Stimulated activated CD8-positive, alpha-beta memory T cell treated with anti-CD3 and anti-CD28 coated beads, Interleukin-12 subunit alpha, Interleukin-12 subunit beta, amount 100 ng/mL, for 24 hours (primary cell): ENCODE results near the gene ATP2A1.
"Not testable (repeated sequence)": the region's sequence is repeated elsewhere in the genome, so short reads cannot be mapped to it uniquely, and the experiment has no call there.

Experiments
- DNase-seq: peaks from one replicate; pipeline ENCODE4 v3.0.0-alpha.2; 2020; ENCODE audit errors: extremely low read depth

Gene ATP2A1

GRCh38 chr16:28881565-28881964, 3.3 kb downstream of the ATP2A1 start:
- DNase-seq = not testable (repeated sequence)

- no peak for DNase-seq
Observed at GRCh38 chr16:28882551-28883160, 4.4 kb downstream of the ATP2A1 start.

DNA sequence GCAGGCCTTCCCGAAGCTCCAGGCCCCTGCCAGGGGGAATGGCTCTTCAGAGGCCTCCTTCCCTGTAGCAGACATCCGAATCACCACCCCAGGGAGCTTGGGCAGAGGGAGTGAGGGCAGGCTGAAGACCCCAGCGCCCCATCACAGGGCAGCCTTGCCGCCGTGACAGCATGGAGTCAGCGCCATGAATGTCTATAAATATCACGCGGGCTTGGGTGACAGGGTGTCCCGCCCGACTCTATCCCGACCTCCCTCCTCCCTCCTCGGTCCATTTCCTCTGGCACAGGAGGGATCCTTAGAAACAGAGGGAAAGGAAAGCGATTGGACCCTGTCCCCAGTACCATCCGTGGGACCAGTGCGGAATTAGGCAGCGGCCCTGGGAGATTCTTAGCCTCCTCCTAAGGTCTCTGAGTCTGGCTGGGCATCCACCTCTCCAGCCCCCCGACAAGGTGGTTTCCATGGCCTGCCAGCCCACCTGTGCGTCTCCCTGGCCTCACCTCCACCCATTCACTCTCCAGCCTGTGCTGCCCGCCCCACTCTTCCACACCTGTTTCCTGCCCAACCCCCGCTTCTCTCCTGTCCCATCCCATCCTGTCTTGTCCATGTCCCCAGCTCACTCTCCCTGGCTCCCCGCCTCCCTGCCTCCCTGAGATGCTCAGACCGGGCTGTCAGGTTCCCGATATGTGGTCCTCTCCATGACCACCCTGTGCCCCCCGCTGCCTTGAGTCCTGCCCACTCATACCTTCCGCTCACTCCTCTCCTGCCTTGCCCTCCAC, 5.1 kb downstream of the ATP2A1 start:
- no peak for DNase-seq

GRCh38 chr16:28884045-28884444, 5.8 kb downstream of the ATP2A1 start:
- no peak for DNase-seq

DNA sequence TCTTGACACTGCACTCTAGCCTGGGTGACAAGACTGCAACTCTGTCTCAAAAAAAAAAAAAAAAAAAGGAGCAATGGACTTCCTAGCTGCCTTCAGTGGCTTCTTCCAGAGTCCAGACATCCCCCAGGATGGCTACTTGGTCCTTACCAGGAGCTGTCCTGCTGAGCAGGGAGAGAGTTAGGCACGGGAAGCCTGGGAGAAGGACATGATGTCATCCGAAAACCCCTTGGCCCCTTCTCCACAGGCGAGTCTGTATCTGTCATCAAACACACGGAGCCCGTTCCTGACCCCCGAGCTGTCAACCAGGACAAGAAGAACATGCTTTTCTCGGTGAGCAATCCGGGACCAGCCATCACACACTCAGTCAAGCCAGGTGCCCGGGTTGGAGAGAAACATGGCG, 8.7 kb downstream of the ATP2A1 start:
- DNase-seq = no peak

DNA sequence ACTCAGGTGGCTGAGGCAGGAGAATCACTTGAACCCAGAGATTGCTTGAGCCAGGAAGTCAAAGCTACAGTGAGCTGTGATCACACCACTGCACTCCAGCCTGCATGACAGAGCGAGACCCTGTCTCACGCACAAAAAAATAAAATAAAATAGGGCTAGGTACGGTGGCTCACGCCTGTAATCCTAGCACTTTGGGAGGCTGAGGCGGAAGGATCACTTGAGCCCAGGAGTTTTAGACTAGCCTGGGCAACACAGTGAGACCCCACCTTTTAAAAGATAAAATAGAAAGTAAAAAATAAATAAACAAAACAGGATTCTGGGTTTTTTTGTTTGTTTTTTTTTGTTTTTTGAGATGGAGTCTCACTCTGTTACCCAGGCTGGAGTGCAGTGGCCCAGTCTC, 12.1 kb downstream of the ATP2A1 start:
- DNase-seq = not testable (repeated sequence)

GRCh38 chr16:28891964-28892890, 13.9 kb downstream of the ATP2A1 start:
- no peak for DNase-seq

DNA sequence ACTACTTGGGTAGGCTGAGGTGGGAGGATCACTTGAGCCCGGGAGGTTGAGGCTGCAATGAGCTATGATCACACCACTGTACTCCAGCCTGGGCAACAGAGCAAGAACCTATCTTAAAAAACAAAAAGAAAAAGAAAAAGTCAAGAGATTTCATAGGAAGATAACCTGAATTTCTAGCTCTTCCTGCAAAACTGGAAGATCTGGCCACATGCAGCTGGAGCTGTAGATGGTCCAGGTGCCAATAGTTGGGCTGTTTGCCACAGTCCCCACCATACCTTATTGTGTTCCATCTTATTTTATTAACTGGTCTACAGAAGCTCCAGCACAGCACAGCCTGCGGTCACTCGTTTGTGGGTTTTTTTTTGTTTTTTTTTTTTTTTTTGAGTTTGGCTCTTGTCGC, 15.0 kb downstream of the ATP2A1 start:
- DNase-seq = no peak

DNA sequence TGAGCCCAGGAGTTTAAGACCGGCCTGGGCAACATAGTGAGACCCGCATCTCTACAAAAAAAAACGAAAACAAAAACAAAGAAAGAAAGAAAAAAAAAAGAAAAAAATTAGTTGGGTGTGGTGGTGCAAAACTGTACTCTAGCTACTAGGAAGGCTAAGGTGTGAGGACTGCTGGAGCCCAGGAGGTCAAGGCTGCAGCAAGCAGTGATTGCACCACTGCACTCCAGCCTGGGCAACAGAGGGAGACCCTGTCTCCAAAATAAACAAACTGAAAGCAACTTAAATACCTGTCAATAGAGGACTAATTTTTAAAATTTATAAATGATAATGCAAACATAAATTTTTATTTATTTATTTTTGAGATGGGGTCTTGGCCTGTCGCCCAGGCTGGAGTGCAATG, 17.3 kb downstream of the ATP2A1 start:
- DNase-seq = no peak

GRCh38 chr16:28897826-28898225, 19.5 kb downstream of the ATP2A1 start:
- DNase-seq = no peak

- DNase-seq = no peak
Observed at GRCh38 chr16:28898266-28898665, 20.0 kb downstream of the ATP2A1 start.

DNA sequence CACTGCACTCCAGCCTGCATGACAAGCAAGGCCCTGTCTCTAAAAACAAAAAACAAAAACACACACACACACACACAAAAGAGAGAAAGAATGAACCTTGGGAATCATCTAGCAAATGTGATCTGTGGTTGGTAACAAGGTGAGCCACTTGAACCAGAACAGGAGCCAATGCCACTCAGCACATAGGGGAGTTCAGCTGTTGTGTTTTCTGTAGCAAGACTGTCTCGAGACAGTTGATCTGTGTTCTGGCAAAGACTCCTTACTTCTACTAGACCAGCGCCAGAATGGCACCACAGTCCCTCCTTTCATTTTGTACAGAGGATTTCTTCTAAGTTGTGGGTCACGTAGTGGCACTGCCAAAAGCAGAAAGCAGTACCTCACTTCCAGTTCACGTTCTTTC, 20.7 kb downstream of the ATP2A1 start:
- no peak for DNase-seq

GRCh38 chr16:28899882-28900590, 21.7 kb downstream of the ATP2A1 start:
- DNase-seq = no peak

- DNase-seq = no peak
Observed at GRCh38 chr16:28900601-28901000, 22.3 kb downstream of the ATP2A1 start.

GRCh38 chr16:28901862-28902261, 23.6 kb downstream of the ATP2A1 start:
- DNase-seq = no peak

GRCh38 chr16:28902909-28903308, 24.6 kb downstream of the ATP2A1 start:
- DNase-seq = no peak

DNA sequence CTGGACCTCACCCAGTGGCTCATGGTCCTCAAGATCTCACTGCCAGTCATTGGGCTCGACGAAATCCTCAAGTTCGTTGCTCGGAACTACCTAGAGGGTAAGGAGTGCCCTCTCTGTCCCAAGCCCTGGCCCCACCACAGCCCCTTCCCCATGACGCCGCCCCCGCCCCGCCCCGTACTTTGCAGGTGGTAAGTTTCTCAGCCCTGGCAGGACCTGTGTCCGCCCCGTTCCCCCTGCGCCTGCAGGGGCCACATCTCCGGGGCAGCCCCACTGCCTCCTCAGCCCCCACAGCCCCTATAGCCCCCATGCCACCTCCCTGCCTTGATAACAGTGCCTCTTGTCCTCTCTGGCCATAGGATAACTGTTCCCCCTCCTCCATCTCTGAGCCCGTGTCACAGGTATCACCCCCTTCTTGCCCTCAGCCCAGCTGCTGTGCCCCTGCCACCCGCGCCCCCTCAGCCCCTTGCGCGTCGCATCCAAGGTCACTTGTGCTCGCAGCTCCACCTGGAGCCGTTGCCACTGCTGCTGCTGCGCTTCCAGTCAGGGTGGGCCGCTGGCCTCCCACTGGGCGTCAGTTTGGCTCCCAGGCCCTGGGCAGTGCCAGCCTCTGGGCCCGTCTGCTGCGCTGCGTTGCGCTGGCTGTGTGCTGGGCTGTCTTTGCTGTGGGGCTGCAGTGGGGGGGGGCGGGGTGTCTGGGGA, 25.2 kb downstream of the ATP2A1 start:
- no peak for DNase-seq

DNA sequence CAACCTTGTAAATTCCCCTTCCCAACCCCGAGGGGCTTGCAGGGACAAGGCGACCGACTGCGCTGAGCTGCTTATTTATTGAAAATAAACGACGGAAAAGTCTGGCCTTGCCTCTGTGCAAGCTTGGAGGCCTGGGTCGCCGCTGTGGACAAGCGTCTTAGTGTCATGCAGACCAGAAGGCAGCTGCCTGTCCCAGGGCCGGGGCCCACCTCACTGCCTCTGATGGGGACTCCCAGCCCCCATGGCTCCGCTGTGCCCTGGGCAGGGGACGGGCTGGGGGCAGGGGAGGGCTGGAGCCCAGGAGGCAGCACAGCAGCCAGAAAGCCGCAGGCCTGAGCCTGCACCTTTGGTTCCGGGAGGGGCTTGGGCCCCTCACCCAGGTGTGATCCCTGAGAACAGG, 26.1 kb downstream of the ATP2A1 start:
- no peak for DNase-seq

- no peak for DNase-seq
Observed at GRCh38 chr16:28904828-28905227, 26.5 kb downstream of the ATP2A1 start.

DNA sequence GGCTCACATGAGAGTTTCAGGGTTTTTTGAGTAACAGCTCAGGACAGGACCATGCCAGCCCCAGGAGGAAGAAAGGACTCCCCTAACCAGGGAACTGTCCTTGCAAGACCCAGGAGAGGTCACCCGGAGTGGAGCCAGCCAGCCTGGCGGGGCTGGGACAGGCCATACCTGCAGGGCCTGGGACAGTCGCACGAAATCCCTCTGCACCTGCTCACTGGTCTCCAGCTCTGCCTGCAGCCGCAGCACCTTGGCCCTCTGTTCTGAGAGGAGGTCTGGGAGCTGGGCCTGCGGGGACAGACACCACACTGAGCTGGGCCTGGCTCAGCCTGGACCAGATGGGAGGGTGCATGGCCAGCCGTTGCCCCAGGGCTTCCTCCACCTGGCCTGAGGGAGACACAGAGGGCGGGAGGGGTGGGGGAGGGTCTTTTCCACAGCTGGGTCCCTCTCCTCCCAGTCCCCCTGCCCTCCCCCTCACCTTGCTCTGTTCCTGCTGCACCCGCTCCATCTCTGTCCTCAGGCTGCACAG, 27.0 kb downstream of the ATP2A1 start:
- no peak for DNase-seq

DNA sequence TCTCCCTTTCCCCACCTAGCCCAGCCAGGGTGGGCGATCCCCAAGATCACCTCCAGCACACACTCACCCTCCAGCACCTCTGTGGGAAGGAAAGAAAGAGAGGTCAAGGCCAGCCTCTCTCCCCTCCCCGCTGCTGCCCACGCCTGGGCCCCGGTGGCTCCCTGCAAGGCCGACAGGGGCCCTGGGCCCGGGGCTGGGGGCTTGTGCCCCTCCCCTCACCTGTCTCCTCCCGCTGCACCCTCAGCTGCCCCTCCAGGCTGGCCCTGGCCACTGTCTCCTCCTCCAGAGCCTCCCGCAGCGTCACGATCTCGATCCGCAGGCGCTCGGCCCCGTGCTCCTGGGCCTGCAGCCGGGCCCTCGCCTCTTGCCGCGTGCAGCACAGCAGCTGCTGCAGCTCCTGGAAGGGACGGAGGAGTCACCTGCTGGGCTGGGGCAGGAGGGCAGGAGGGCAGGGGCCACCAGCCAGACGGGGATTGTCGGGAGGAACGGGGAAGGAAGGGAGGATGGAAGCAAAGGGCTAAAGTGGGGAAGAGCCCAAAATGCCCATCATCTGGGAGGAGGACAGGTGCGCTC, 27.6 kb downstream of the ATP2A1 start:
- DNase-seq = no peak
